Esophagus muscularis mucosa (tissue), 4 donors: ENCODE measurements around the gene GADD45B. TPM values are rescaled to one million over a fixed set of nuclear protein-coding genes. Genes with fewer than 3 reads are reported as not detected.

Experiments used
- DNase-seq: peaks from one replicate; pipeline ENCODE4 v3.0.0-alpha.2; 2017; ENCODE audit errors: extremely low spot score
- H3K27ac ChIP-seq, 4 donors: fragments of 200-600 bp; sonication (generic); replicated peaks in 1 of 4; 1 replicate in 3 of 4; 2 replicates in 1 of 4; pipeline ENCODE4 v1.5.1; 2016 to 2019; ENCODE audit warnings: mild to moderate bottlenecking in 1 of 4
- H3K27me3 ChIP-seq, 4 donors: fragments of 200-600 bp; sonication (generic); one replicate each; pipeline versions ENCODE4 v1.5.1 to v1.6.0; 2016 to 2019
- H3K36me3 ChIP-seq, 4 donors: fragments of 200-600 bp; sonication (generic); one replicate each; pipeline ENCODE4 v1.5.1; 2016 to 2019
- H3K4me1 ChIP-seq, 4 donors: fragments of 200-600 bp; sonication (generic); one replicate each; pipeline ENCODE4 v1.5.1; 2016 to 2019
- H3K4me3 ChIP-seq, 4 donors: fragments of 200-600 bp; sonication (generic); 1 replicate in 2 of 4; 2 replicates in 2 of 4; pipeline ENCODE4 v1.5.1; 2016 to 2019; ENCODE audit warnings: mild to moderate bottlenecking in 4 of 4, moderate library complexity in 1 of 4
- H3K9me3 ChIP-seq, 4 donors: fragments of 200-600 bp; sonication (generic); 1 replicate in 3 of 4; 2 replicates in 1 of 4; pipeline ENCODE4 v1.5.1; 2016 to 2019
- CTCF ChIP-seq, 3 experiments: fragments of 200-600 bp in 2 of 3; fragments of 450-650 bp in 1 of 3; sonication (generic) in 2 of 3; IDR thresholded peaks; one replicate each; pipeline ENCODE4 v1.5.1; 2017 to 2019; ENCODE audit warnings: antibody characterized with exemption in 3 of 3, mild to moderate bottlenecking in 2 of 3, moderate library complexity in 1 of 3
- EP300 ChIP-seq: sonication (generic); formaldehyde crosslinking; IDR thresholded peaks from one replicate; pipeline ENCODE4 v1.6.1; 2017; ENCODE audit warnings: antibody characterized with exemption
- POLR2A ChIP-seq: fragments of 450-650 bp; IDR thresholded peaks from one replicate; pipeline ENCODE4 v1.6.1; 2017; ENCODE audit warnings: antibody characterized with exemption, moderate library complexity, mild to moderate bottlenecking, low read depth
- POLR2AphosphoS5 ChIP-seq, 2 donors: sonication (generic); formaldehyde crosslinking; IDR thresholded peaks; one replicate each; pipeline ENCODE4 v1.6.1; 2017; ENCODE audit warnings: antibody characterized with exemption in 2 of 2
- WGBS: methylation state at CpG from one replicate; pipeline ENCODE4 v1.1.5; 2018; 5-methylcytosine and 5-hydroxymethylcytosine counted together
- intact Hi-C: fragments of 100-400 bp; cut with DNase I; formaldehyde crosslinking; loops from one replicate; pipeline ENCODE4 v1.15.1; 2023
- total RNA-seq, 4 donors: library from RNA; depleted of rRNA; stranded (reverse); fragments of >200 nt; gene quantifications; one replicate each; pipeline versions ENCODE4 v1.1.0 to v1.2.1, GENCODE V29; 2016

The GADD45B gene
- total RNA-seq, 4 donors from 2014 or later = 56.5 to 793 (median 90.5) TPM

- Histone ChIP-seq H3K36me3 (no peaks in the 10 kb centered on the region), H3K27ac (peak overlapping the region; percentile 87 to 89 (median 88)), H3K27me3 (no peaks in the 10 kb centered on the region), H3K4me1 (peaks cover 35 to 50% (median 46%) of the 10 kb centered on the region in 4 donors), H3K4me3 (peak overlapping the region; percentile 56 to 65 (median 60)), H3K9me3 (no peaks in the 10 kb centered on the region)
- TF ChIP-seq POLR2AphosphoS5 (IDR thresholded peaks at IDR 0.05) = peak; percentile 71
- peak; percentile 37 for TF ChIP-seq EP300
- no peak for TF ChIP-seq POLR2A
- no peak for TF ChIP-seq CTCF (IDR thresholded peaks at IDR 0.05)
- no peak for DNase-seq
- intact Hi-C loops = loop anchor here (5.0 kb wide), 1 partner anchor 42 kb away; no protein-coding TSS in a partner anchor
- WGBS = no CpG with 5 or more reads among the region's 26 CpGs
Observed at GRCh38 chr19:2495130-2495641, 19.3 kb downstream of the GADD45B start.

DNA sequence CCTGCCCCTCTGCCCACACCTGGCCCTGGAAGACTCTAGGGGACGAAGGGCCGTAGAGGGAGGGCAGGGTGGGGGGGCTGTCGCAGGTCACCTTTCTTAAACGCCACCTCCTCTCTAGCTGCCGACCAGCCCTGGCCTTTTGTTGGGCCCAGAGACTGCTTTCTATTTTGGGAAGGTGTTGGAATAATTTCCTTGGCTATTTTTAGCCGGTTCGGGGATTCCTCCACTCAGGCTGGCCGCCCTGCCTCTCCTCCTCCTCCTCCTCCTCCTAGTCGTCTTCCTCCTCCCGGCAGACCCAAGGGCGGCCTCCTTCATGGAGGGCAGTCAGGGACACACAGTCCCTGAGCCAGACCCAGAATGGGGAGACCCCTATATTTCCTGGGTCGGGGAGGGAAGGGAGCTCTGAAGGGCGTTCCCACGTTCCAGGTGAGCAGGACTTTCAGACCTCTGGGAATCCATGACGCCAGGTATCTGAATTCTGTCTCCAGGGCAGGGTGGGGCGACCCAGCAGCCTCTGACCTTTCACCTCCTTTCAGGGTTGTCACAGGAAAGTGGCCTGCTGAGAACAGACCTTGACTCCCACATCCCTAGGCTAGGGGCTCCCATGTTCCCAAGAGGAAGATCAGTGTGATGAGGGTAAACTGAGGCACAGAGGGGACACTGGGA lies 19.9 kb downstream of the GADD45B start:
- peaks cover 31 to 46% (median 40%) of the 10 kb centered on the region in 4 donors for H3K4me1 ChIP-seq
- DNase-seq = no peak
- 8% methylated on average over 13 of the region's 16 CpGs for WGBS

DNA sequence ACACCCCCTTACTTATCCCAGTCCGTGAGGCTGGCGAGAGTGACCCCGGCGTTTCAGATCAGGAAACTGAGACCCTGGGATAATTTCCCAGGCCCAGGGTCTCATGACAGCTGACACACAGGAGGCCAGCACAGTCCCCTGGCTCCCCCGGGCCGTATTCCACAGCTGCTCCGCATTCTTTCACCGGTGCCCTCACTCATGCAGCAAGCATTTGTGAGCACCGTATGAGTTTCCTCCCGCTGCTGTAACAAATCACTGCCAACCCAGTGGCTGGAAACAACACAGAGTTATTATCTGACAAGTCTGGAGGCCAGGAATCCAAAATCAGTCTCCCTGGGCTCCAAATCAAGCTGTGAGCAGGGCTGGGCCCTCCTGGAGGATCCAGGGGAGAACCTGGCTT lies 21.3 kb downstream of the GADD45B start:
- no peak overlapping the region for H3K4me3 ChIP-seq
- 92% methylated on average over 10 of the region's 10 CpGs for WGBS
- H3K27ac ChIP-seq = peak overlapping the region in 1 of 4 donors; percentile 87
- intact Hi-C loops = loop anchor here (5.0 kb wide), 1 partner anchor 40 kb away; no protein-coding TSS in a partner anchor
- no peaks in the 10 kb centered on the region for H3K9me3 ChIP-seq
- no peaks in the 10 kb centered on the region for H3K36me3 ChIP-seq
- TF ChIP-seq CTCF (IDR thresholded peaks at IDR 0.05) (no peak), EP300 (no peak), POLR2AphosphoS5 (IDR thresholded peaks at IDR 0.05) (no peak), POLR2A (no peak)
- no peaks in the 10 kb centered on the region for H3K27me3 ChIP-seq
- peaks cover 24 to 34% (median 28%) of the 10 kb centered on the region in 4 donors for H3K4me1 ChIP-seq
- DNase-seq = no peak

More for the DNA sequence above, 19.9 kb downstream of the GADD45B start:
- intact Hi-C loops = loop anchor here (5.0 kb wide), 1 partner anchor 42 kb away; no protein-coding TSS in a partner anchor
- no peaks in the 10 kb centered on the region for H3K9me3 ChIP-seq
- peak overlapping the region; percentile 87 to 89 (median 88) for H3K27ac ChIP-seq
- TF ChIP-seq POLR2A = no peak
- H3K4me3 ChIP-seq = peak overlapping the region; percentile 56 to 65 (median 60)
- H3K36me3 ChIP-seq = no peaks in the 10 kb centered on the region
- no peaks in the 10 kb centered on the region for H3K27me3 ChIP-seq

GRCh38 chr19:2500156-2500555 lies 24.2 kb downstream of the GADD45B start:
- peaks cover 11 to 17% (median 14%) of the 10 kb centered on the region in 4 donors for H3K4me1 ChIP-seq
- no peak overlapping the region for H3K4me3 ChIP-seq
- 92% methylated on average over 13 of the region's 13 CpGs for WGBS
- no peaks in the 10 kb centered on the region for H3K27me3 ChIP-seq
- H3K9me3 ChIP-seq = no peaks in the 10 kb centered on the region
- H3K27ac ChIP-seq = no peak overlapping the region
- intact Hi-C loops = no loop called here
- no peaks in the 10 kb centered on the region for H3K36me3 ChIP-seq
- DNase-seq = no peak
- TF ChIP-seq EP300 = no peak
- no peak for TF ChIP-seq POLR2AphosphoS5 (IDR thresholded peaks at IDR 0.05)
- no peak for TF ChIP-seq POLR2A
- no peak for TF ChIP-seq CTCF (IDR thresholded peaks at IDR 0.05)

DNA sequence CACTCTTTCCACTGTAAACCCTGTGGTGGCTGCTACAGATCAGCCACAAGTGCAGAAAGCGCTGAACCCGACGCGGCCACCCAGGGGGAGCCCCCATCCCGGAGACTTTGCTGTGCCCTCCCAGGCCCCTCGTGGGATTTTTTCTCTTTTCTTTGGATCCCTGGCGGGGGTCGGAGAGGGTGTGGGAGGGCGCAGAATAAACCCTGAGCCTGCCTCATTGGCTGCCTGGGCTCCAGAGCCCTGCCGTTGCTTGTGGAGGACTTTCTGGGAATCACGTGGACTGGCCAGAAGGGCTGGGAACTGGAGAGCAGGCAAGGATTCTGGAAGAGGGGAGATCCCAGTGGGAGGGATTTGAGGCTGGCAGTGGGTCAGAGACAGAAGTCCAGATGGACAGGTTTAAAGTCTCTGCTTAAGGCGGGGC lies 24.9 kb downstream of the GADD45B start:
- Histone ChIP-seq H3K9me3 (no peaks in the 10 kb centered on the region), H3K27me3 (no peaks in the 10 kb centered on the region), H3K27ac (no peak overlapping the region), H3K4me3 (no peak overlapping the region), H3K4me1 (peaks cover 4 to 10% (median 7%) of the 10 kb centered on the region in 4 donors), H3K36me3 (no peaks in the 10 kb centered on the region)
- DNase-seq = no peak
- intact Hi-C loops = no loop called here
- WGBS = 63% methylated on average over 12 of the region's 12 CpGs
- TF ChIP-seq POLR2A (no peak), POLR2AphosphoS5 (IDR thresholded peaks at IDR 0.05) (no peak), CTCF (IDR thresholded peaks at IDR 0.05) (no peak), EP300 (no peak)
